ENCODE measurements around the gene MEIKIN.

MEIKIN gene

GRCh38 chr5:131766689-131767088 lies 178.8 kb downstream of the MEIKIN start:
- DNase-seq, result no peak

GRCh38 chr5:131765261-131765660 lies 180.2 kb downstream of the MEIKIN start:
- DNase-seq, result no peak

- DNase-seq, result no peak
Observed at GRCh38 chr5:131763968-131764367, 181.5 kb downstream of the MEIKIN start.

- no peak for DNase-seq
Observed at GRCh38 chr5:131760793-131761192, 184.7 kb downstream of the MEIKIN start.

GRCh38 chr5:131759704-131760103 lies 185.8 kb downstream of the MEIKIN start:
- DNase-seq, result no peak

GRCh38 chr5:131758520-131758900 lies 187.0 kb downstream of the MEIKIN start:
- DNase-seq, result no peak

GRCh38 chr5:131757830-131758519 lies 187.5 kb downstream of the MEIKIN start:
- DNase-seq, result no peak
